A549 (cell line): ENCODE data around the gene KCNH6. TPM values are rescaled to one million over a fixed set of nuclear protein-coding genes. Genes with fewer than 3 reads are reported as not detected.
A peak's percentile ranks its signal among the peaks of the same experiment; 100 is the strongest.

Source experiments
- ATAC-seq, 2 experiments: fragments of 200-7000 bp in 1 of 2; fragments of >200 bp in 1 of 2; cut with Nextera tagmentation in 1 of 2; cut with Tn5 transposase in 1 of 2; 3 replicates each; pipeline versions ENCODE4 v1.8.0 to v1.9.1; 2018 to 2020; ENCODE audit warnings: mild to moderate bottlenecking in 1 of 2, moderate library complexity in 1 of 2
- CTCF ChIA-PET: fragments of 300-600 bp; sonication (Branson Sonifier 250); formaldehyde crosslinking; extraction: SDS; loops from one replicate; lab custom pipeline; 2021; ENCODE audit warnings: antibody characterized with exemption, inconsistent platforms; lab: Yijun Ruan, JAX
- POLR2A ChIA-PET: fragments of 350-600 bp; formaldehyde crosslinking; extraction: SDS; loops from one replicate; lab custom pipeline; 2021; ENCODE audit warnings: antibody characterized with exemption, inconsistent platforms; lab: Yijun Ruan, JAX
- DNase-seq, 2 experiments: peaks; one replicate each; pipeline versions ENCODE4 v3.0.0 to v3.0.0-alpha.2; 2011 to 2016; ENCODE audit warnings: low read depth in 1 of 2, low spot score in 1 of 2
- FAIRE-seq: peaks from 2 replicates; lab custom pipeline; 2011; peaks lifted over from hg19 to GRCh38; lab: Jason Lieb, UNC
- H3K27ac ChIP-seq, 2 experiments: fragments of >200 bp; sonication (Bioruptor Twin); formaldehyde crosslinking; 3 replicates each; pipeline ENCODE4 v1.5.1; 2016 to 2017
- H3K4me1 ChIP-seq: fragments of >200 bp; sonication (Bioruptor Twin); formaldehyde crosslinking; 3 replicates; pipeline ENCODE4 v1.6.1; 2016
- H3K4me2 ChIP-seq: fragments of >200 bp; sonication (Bioruptor Twin); formaldehyde crosslinking; 3 replicates; pipeline ENCODE4 v1.6.1; 2016
- H3K4me3 ChIP-seq: fragments of >200 bp; sonication (Bioruptor Twin); formaldehyde crosslinking; 3 replicates; pipeline ENCODE4 v1.5.1; 2016
- H3K9me3 ChIP-seq: fragments of >200 bp; sonication (Bioruptor Twin); formaldehyde crosslinking; 3 replicates; pipeline ENCODE4 v1.6.1; 2016
- CHD2 ChIP-seq: fragments of 150-350 bp; IDR thresholded peaks from 2 replicates; pipeline ENCODE4 v1.6.1; 2014; ENCODE audit warnings: low read length; ENCODE audit not compliant: partially characterized antibody
- EHF ChIP-seq: fragments of 250-450 bp; sonication (Bioruptor Pico); IDR thresholded peaks from 2 replicates; pipeline ENCODE4 v1.5.0; 2020; ENCODE audit warnings: mild to moderate bottlenecking
- FOXS1 ChIP-seq: fragments of 250-450 bp; sonication (Bioruptor Pico); IDR thresholded peaks from 2 replicates; pipeline ENCODE4 v1.5.0; 2020; ENCODE audit warnings: mild to moderate bottlenecking, moderate library complexity
- HEYL ChIP-seq: fragments of 250-450 bp; sonication (Bioruptor Pico); IDR thresholded peaks from 2 replicates; pipeline ENCODE4 v1.8.0; 2021; ENCODE audit warnings: mild to moderate bottlenecking, moderate library complexity
- JUN ChIP-seq, 2 experiments: fragments of >200 bp; sonication (Bioruptor Twin); formaldehyde crosslinking; IDR thresholded peaks; 2 replicates in 1 of 2; 3 replicates in 1 of 2; pipeline ENCODE4 v1.6.1; 2016 to 2017
- MYC ChIP-seq: IDR thresholded peaks from 2 replicates; pipeline ENCODE4 v1.6.1; 2012; ENCODE audit warnings: mild to moderate bottlenecking, inconsistent platforms, low read length, improper control_type of control experiment, borderline replicate concordance
- PHF8 ChIP-seq: fragments of 200-600 bp; sonication (generic); IDR thresholded peaks from 2 replicates; pipeline ENCODE4 v1.6.1; 2016; ENCODE audit warnings: low read depth, mild to moderate bottlenecking, antibody characterized with exemption, moderate library complexity, borderline replicate concordance
- RAD21 ChIP-seq, 2 experiments: fragments of >200 bp in 1 of 2; sonication (Bioruptor Twin) in 1 of 2; formaldehyde crosslinking in 1 of 2; IDR thresholded peaks in 1 of 2; conservative IDR thresholded peaks in 1 of 2; 2 replicates in 1 of 2; 3 replicates in 1 of 2; pipeline ENCODE4 v1.6.1; 2012 to 2018; ENCODE audit warnings: inconsistent platforms in 1 of 2
- SREBF2 ChIP-seq: fragments of 450-650 bp; IDR thresholded peaks from 2 replicates; pipeline ENCODE4 v1.6.1; 2014; ENCODE audit warnings: mild to moderate bottlenecking, moderate library complexity
- ZC3H11A ChIP-seq: fragments of 450-650 bp; IDR thresholded peaks from 2 replicates; pipeline ENCODE4 v1.6.1; 2014; ENCODE audit warnings: antibody characterized with exemption, mild to moderate bottlenecking
- WGBS: methylation state at CpG from one replicate; pipeline ENCODE4 v1.1.6; 2017; ENCODE audit errors: missing lambda C conversion rate; 5-methylcytosine and 5-hydroxymethylcytosine counted together
- polyA plus RNA-seq, 4 experiments: library from polyadenylated mRNA; depleted of rRNA in 3 of 4; stranded (reverse); fragments of >200 nt; fragmentation: RNase III in 1 of 4; extraction: RNeasy Plus Mini Kit Qiagen cat#74134 plus additional on column Dnase treatment in 1 of 4; gene quantifications; 2 replicates in 3 of 4; 3 replicates in 1 of 4; pipeline ENCODE4 v1.2.3, GENCODE V29; 2011 to 2017
- TF ChIP-seq, protein P1 (sequence below): fragments of 250-450 bp; sonication (Bioruptor Pico); IDR thresholded peaks from 2 replicates; pipeline ENCODE4 v1.5.0; 2020; ENCODE audit warnings: low read depth, mild to moderate bottlenecking, moderate library complexity
- TF ChIP-seq, protein P2 (sequence below): fragments of >200 bp; sonication (Bioruptor Twin); formaldehyde crosslinking; IDR thresholded peaks from 3 replicates; pipeline ENCODE4 v1.6.1; 2016
- TF ChIP-seq, protein P3 (sequence below): IDR thresholded peaks from 2 replicates; pipeline ENCODE4 v1.6.1; 2012
- TF ChIP-seq, protein P4 (sequence below): fragments of 200-600 bp; sonication (generic); IDR thresholded peaks from 2 replicates; pipeline ENCODE4 v1.6.1; 2016; ENCODE audit warnings: antibody characterized with exemption, mild to moderate bottlenecking, moderate library complexity

The KCNH6 gene
- polyA plus RNA-seq, 2 of the 4 experiments (the other 2 are of a cell fraction): not detected

DNA sequence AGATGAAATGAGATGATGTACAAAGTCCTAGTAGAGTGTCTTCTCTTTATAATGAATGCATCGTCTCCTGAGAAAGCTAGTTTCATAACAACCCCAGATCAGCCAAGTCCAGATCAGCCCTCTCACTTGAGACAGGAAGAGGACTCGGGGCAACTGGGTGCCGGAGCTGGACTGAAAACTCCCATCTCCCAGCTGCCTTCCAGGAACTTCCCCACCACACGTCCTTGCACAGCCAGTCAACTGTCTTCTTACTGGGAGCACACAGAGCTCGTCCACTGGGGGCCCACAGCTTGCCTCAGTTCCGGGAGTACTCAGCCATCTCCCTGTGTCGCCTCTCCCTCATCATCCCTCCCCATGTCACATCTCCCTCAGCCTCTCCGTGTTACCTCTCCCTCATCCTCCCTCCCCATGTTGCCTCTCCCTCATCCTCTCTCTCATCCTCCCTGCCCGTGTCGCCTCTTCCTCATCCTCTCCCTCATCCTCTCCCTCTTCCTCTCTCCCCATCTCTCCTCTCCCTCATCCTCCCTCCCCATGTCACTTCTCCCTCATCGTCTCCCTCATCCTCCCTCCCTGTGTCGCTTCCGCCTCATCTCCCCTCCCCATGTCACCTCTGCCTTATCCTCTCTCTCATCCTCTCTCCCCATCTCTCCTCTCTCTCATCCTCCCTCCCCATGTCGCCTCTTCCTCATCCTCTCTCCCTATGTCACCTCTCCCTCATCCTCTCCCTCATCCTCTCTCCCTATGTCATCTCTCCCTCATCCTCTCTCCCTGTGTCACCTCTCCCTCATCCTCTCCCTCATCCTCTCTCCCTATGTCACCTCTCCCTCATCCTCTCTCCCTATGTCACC is 22.4 kb upstream of the KCNH6 start:
- Histone ChIP-seq H3K4me1 (no peaks in the 10 kb centered on the region), H3K9me3 (peaks cover 12% of the 10 kb centered on the region; the same call in 2 of the 3 replicates), H3K4me3 (no peak overlapping the region), H3K4me2 (no peak overlapping the region), H3K27ac (no peak overlapping the region)
- no peak for FAIRE-seq
- POLR2A ChIA-PET: no interaction called here
- peak in 1 of 2 experiments; percentile 20; a peak in 1 of 6 replicates for ATAC-seq
- DNase-seq: no peak
- WGBS: 32% methylated on average over 14 of the region's 14 CpGs
- CTCF ChIA-PET: no interaction called here
- TF ChIP-seq HEYL (CRISPR knock-in tag) (no peak), JUN (IDR thresholded peaks at IDR 0.05) (no peak), RAD21 (conservative IDR thresholded peaks at IDR 0.05 in 1 of 2, IDR thresholded peaks at IDR 0.05 in 1 of 2) (no peak)
- TF ChIP-seq, protein P1, sequence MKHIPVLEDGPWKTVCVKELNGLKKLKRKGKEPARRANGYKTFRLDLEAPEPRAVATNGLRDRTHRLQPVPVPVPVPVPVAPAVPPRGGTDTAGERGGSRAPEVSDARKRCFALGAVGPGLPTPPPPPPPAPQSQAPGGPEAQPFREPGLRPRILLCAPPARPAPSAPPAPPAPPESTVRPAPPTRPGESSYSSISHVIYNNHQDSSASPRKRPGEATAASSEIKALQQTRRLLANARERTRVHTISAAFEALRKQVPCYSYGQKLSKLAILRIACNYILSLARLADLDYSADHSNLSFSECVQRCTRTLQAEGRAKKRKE: no peak

DNA sequence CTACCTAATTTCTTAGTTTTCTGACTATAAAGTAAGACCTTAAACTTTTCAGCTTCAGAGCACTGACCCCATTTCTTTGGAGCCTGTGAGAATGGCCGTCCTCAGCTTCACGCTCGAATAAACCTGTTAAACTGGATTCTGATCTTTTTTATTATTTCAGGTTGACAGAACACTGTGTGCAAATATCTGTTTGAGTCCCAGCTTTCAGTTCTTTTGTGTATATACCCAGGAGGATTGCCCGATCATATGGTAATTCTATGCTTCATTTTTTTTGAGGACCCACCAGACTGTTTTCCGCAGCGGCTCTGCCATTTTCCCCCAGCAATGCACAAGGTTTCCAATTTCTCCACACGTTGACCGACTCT is 19.8 kb upstream of the KCNH6 start:
- Histone ChIP-seq H3K9me3 (peaks cover 16% of the 10 kb centered on the region; the same call in 2 of the 3 replicates), H3K4me3 (no peak overlapping the region), H3K4me2 (no peak overlapping the region), H3K4me1 (no peaks in the 10 kb centered on the region), H3K27ac (no peak overlapping the region)
- CTCF ChIA-PET: interaction anchor here (0.9 to 2.0 kb wide), 5 partner anchors 11 to 78 kb away, joined by 3 to 12 read pairs (median 6); no protein-coding TSS in a partner anchor
- WGBS: 26% methylated on average over 8 of the region's 8 CpGs
- DNase-seq (no peak), FAIRE-seq (no peak), ATAC-seq (no peak)
- TF ChIP-seq PHF8 (no peak), CHD2 (no peak), ZC3H11A (no peak)
- POLR2A ChIA-PET: no interaction called here

DNA sequence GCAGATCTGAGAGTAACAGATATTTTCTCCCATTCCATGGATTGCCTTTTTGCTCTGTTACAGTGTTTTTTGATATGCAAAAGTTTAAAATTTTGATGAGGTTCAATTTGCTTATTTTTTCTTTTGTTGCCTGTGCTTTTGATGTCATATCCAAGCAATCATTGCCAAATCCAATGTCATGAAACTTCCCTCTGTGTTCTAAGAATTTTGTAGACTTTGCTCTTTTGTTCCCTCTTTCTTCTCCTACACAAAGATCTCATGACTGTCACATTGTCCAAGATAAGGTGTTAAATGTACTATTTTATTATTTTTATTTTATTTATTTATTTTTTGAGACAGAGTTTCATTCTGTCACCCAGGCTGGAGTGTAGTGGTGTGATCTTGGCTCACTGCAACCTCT is 18.9 kb upstream of the KCNH6 start:
- TF ChIP-seq, protein P1: no peak
- TF ChIP-seq, protein P2, sequence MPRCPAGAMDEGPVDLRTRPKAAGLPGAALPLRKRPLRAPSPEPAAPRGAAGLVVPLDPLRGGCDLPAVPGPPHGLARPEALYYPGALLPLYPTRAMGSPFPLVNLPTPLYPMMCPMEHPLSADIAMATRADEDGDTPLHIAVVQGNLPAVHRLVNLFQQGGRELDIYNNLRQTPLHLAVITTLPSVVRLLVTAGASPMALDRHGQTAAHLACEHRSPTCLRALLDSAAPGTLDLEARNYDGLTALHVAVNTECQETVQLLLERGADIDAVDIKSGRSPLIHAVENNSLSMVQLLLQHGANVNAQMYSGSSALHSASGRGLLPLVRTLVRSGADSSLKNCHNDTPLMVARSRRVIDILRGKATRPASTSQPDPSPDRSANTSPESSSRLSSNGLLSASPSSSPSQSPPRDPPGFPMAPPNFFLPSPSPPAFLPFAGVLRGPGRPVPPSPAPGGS: no peak
- TF ChIP-seq FOXS1 (CRISPR knock-in tag): no peak
- TF ChIP-seq, protein P3, sequence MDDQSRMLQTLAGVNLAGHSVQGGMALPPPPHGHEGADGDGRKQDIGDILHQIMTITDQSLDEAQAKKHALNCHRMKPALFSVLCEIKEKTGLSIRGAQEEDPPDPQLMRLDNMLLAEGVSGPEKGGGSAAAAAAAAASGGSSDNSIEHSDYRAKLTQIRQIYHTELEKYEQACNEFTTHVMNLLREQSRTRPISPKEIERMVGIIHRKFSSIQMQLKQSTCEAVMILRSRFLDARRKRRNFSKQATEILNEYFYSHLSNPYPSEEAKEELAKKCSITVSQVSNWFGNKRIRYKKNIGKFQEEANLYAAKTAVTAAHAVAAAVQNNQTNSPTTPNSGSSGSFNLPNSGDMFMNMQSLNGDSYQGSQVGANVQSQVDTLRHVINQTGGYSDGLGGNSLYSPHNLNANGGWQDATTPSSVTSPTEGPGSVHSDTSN: no peak
- TF ChIP-seq, protein P4, sequence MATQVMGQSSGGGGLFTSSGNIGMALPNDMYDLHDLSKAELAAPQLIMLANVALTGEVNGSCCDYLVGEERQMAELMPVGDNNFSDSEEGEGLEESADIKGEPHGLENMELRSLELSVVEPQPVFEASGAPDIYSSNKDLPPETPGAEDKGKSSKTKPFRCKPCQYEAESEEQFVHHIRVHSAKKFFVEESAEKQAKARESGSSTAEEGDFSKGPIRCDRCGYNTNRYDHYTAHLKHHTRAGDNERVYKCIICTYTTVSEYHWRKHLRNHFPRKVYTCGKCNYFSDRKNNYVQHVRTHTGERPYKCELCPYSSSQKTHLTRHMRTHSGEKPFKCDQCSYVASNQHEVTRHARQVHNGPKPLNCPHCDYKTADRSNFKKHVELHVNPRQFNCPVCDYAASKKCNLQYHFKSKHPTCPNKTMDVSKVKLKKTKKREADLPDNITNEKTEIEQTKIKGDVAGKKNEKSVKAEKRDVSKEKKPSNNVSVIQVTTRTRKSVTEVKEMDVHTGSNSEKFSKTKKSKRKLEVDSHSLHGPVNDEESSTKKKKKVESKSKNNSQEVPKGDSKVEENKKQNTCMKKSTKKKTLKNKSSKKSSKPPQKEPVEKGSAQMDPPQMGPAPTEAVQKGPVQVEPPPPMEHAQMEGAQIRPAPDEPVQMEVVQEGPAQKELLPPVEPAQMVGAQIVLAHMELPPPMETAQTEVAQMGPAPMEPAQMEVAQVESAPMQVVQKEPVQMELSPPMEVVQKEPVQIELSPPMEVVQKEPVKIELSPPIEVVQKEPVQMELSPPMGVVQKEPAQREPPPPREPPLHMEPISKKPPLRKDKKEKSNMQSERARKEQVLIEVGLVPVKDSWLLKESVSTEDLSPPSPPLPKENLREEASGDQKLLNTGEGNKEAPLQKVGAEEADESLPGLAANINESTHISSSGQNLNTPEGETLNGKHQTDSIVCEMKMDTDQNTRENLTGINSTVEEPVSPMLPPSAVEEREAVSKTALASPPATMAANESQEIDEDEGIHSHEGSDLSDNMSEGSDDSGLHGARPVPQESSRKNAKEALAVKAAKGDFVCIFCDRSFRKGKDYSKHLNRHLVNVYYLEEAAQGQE: no peak
- TF ChIP-seq SREBF2: no peak
- no peak for TF ChIP-seq EHF (CRISPR knock-in tag)
- no peak for TF ChIP-seq MYC
- FAIRE-seq: no peak
- CTCF ChIA-PET: interaction anchor here (1.0 to 1.9 kb wide), 3 partner anchors 13 to 57 kb away, joined by 3 to 5 read pairs (median 4); no protein-coding TSS in a partner anchor

More for the DNA sequence above, 18.9 kb upstream of the KCNH6 start:
- Histone ChIP-seq H3K27ac (no peak overlapping the region), H3K4me3 (no peak overlapping the region), H3K4me1 (no peaks in the 10 kb centered on the region), H3K9me3 (peaks cover 16% of the 10 kb centered on the region; the same call in 2 of the 3 replicates), H3K4me2 (no peak overlapping the region)
- DNase-seq: no peak
- POLR2A ChIA-PET: no interaction called here
- no peak for ATAC-seq
